ENCODE measurements around the gene UBN1. TPM values are rescaled to one million over a fixed set of nuclear protein-coding genes. Genes with fewer than 3 reads are reported as not detected.

Gene UBN1
- total RNA-seq, 1 experiment from 2014 or later = 21.4 TPM

GRCh38 chr16:4899474-4899846 lies 52.2 kb downstream of the UBN1 start:
- H3K4me3 ChIP-seq (ENCODE audit: low read length) = no peak overlapping the region
- H3K36me3 ChIP-seq (ENCODE audit: low read depth, low read length) = no peaks in the 10 kb centered on the region
- H3K27ac ChIP-seq (ENCODE audit: low read length) = no peak overlapping the region
- no peaks in the 10 kb centered on the region for H3F3A ChIP-seq (ENCODE audit: low read length, unreplicated experiment)
- BruUV-seq (replicated peaks) = no TSS peak
- ChIA-PET POLR2A (ENCODE audit: unreplicated experiment) (no interaction called here), CTCF (no interaction called here)
- ATAC-seq (no peak), DNase-seq (no peak)
- H3K79me2 ChIP-seq (ENCODE audit: low read length) = no peaks in the 10 kb centered on the region
- H3K9ac ChIP-seq (ENCODE audit: low read length) = no peak overlapping the region
- H4K20me1 ChIP-seq (ENCODE audit: low read length) = no peaks in the 10 kb centered on the region
- intact Hi-C loops (cut with micrococcal nuclease) = no loop called here
- H3K27me3 ChIP-seq (ENCODE audit: low read length) = no peaks in the 10 kb centered on the region
- TF ChIP-seq EZH2 (IDR thresholded peaks at IDR 0.05; ENCODE audit: low read length, unreplicated experiment) (no peak), EZH2phosphoT487 (IDR thresholded peaks at IDR 0.05; ENCODE audit: borderline replicate concordance, low read length) (no peak), CTCF (conservative IDR thresholded peaks at IDR 0.05; ENCODE audit: low read depth, low read length) (no peak)
- no peaks in the 10 kb centered on the region for H3K9me2 ChIP-seq (replicated peaks; ENCODE audit: low read length)
- no peaks in the 10 kb centered on the region for H3K4me1 ChIP-seq (ENCODE audit: insufficient read depth, low read length)
- no peak overlapping the region for H2AFZ ChIP-seq (ENCODE audit: low read length)
- H3K9me3 ChIP-seq (ENCODE audit: low read length) = no peaks in the 10 kb centered on the region
- H3K4me2 ChIP-seq (ENCODE audit: low read length) = no peak overlapping the region

- no peak overlapping the region for H3K4me3 ChIP-seq (ENCODE audit: low read length)
- H2AFZ ChIP-seq (ENCODE audit: low read length) = no peak overlapping the region
- no peaks in the 10 kb centered on the region for H3K4me1 ChIP-seq (ENCODE audit: insufficient read depth, low read length)
- intact Hi-C loops (cut with micrococcal nuclease) = no loop called here
- no peak for DNase-seq
- H3K9ac ChIP-seq (ENCODE audit: low read length) = no peak overlapping the region
- no peaks in the 10 kb centered on the region for H3K9me2 ChIP-seq (replicated peaks; ENCODE audit: low read length)
- no peaks in the 10 kb centered on the region for H4K20me1 ChIP-seq (ENCODE audit: low read length)
- no peak overlapping the region for H3K4me2 ChIP-seq (ENCODE audit: low read length)
- no TSS peak for BruUV-seq (replicated peaks)
- H3K27me3 ChIP-seq (ENCODE audit: low read length) = no peaks in the 10 kb centered on the region
- H3F3A ChIP-seq (ENCODE audit: low read length, unreplicated experiment) = no peaks in the 10 kb centered on the region
- no peaks in the 10 kb centered on the region for H3K36me3 ChIP-seq (ENCODE audit: low read depth, low read length)
- no peaks in the 10 kb centered on the region for H3K79me2 ChIP-seq (ENCODE audit: low read length)
- H3K9me3 ChIP-seq (ENCODE audit: low read length) = no peaks in the 10 kb centered on the region
- H3K27ac ChIP-seq (ENCODE audit: low read length) = no peak overlapping the region
- ATAC-seq = no peak
- TF ChIP-seq EZH2phosphoT487 (IDR thresholded peaks at IDR 0.05; ENCODE audit: borderline replicate concordance, low read length) (no peak), CTCF (conservative IDR thresholded peaks at IDR 0.05; ENCODE audit: low read depth, low read length) (no peak), EZH2 (IDR thresholded peaks at IDR 0.05; ENCODE audit: low read length, unreplicated experiment) (no peak)
- ChIA-PET CTCF (interaction anchor here (0.6 kb wide), 1 partner anchor 84 kb away, joined by 3 read pairs; no protein-coding TSS in a partner anchor), POLR2A (ENCODE audit: unreplicated experiment) (interaction anchor here (0.6 kb wide), 1 partner anchor 127 kb away, joined by 3 read pairs; no protein-coding TSS in a partner anchor)
Observed at GRCh38 chr16:4900036-4900435, 52.8 kb downstream of the UBN1 start.

- Histone ChIP-seq H2AFZ (ENCODE audit: low read length) (no peak overlapping the region), H4K20me1 (ENCODE audit: low read length) (no peaks in the 10 kb centered on the region), H3K4me1 (ENCODE audit: insufficient read depth, low read length) (no peaks in the 10 kb centered on the region), H3F3A (ENCODE audit: low read length, unreplicated experiment) (no peaks in the 10 kb centered on the region), H3K4me3 (ENCODE audit: low read length) (no peak overlapping the region), H3K9me2 (replicated peaks; ENCODE audit: low read length) (no peaks in the 10 kb centered on the region), H3K9me3 (ENCODE audit: low read length) (no peaks in the 10 kb centered on the region), H3K27ac (ENCODE audit: low read length) (no peak overlapping the region), H3K36me3 (ENCODE audit: low read depth, low read length) (no peaks in the 10 kb centered on the region), H3K9ac (ENCODE audit: low read length) (no peak overlapping the region), H3K4me2 (ENCODE audit: low read length) (no peak overlapping the region), H3K27me3 (ENCODE audit: low read length) (no peaks in the 10 kb centered on the region), H3K79me2 (ENCODE audit: low read length) (no peaks in the 10 kb centered on the region)
- POLR2A ChIA-PET (ENCODE audit: unreplicated experiment) = interaction anchor here (0.6 kb wide), 1 partner anchor 120 kb away, joined by 3 read pairs; no protein-coding TSS in a partner anchor
- no peak for ATAC-seq
- BruUV-seq (replicated peaks) = no TSS peak
- no peak for TF ChIP-seq EZH2 (IDR thresholded peaks at IDR 0.05; ENCODE audit: low read length, unreplicated experiment)
- TF ChIP-seq EZH2phosphoT487 (IDR thresholded peaks at IDR 0.05; ENCODE audit: borderline replicate concordance, low read length) = no peak
- TF ChIP-seq CTCF (conservative IDR thresholded peaks at IDR 0.05; ENCODE audit: low read depth, low read length) = no peak
- intact Hi-C loops (cut with micrococcal nuclease) = no loop called here
- DNase-seq = no peak
- CTCF ChIA-PET = interaction anchor here (0.6 kb wide), 1 partner anchor 84 kb away, joined by 3 read pairs; no protein-coding TSS in a partner anchor
Observed at GRCh38 chr16:4900750-4901149, 53.5 kb downstream of the UBN1 start.

All from PC-3 (cell line).